Measurements from ENCODE around the gene CLDN12.
"Not testable (repeated sequence)": the region's sequence is repeated elsewhere in the genome, so short reads cannot be mapped to it uniquely, and the experiment has no call there.

The CLDN12 gene

DNA sequence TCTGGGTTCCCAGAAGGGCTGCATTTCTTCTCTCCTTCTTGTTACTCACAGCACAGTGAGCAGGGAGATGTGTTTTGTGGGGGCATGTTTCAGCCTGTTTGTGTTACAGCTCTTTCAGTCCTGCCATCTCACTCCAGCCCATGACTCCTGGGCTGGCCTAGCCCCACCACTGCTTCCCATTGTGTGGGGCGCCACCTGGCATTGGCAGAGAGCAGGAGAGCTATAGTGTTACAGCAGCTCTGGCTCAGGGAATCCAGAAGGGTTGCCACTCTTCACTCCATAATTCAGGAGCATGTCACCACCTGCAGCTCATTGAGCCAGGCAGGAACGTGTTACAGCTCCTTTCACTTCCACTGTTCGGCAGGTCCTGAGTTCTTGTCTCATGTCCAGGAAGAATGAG lies 30.0 kb downstream of the CLDN12 start:
- DNase-seq (ENCODE audit: low read depth, low spot score), result no peak

GRCh38 chr7:90445633-90446032 lies 42.4 kb downstream of the CLDN12 start:
- no peak for DNase-seq (ENCODE audit: low read depth, low spot score)

DNA sequence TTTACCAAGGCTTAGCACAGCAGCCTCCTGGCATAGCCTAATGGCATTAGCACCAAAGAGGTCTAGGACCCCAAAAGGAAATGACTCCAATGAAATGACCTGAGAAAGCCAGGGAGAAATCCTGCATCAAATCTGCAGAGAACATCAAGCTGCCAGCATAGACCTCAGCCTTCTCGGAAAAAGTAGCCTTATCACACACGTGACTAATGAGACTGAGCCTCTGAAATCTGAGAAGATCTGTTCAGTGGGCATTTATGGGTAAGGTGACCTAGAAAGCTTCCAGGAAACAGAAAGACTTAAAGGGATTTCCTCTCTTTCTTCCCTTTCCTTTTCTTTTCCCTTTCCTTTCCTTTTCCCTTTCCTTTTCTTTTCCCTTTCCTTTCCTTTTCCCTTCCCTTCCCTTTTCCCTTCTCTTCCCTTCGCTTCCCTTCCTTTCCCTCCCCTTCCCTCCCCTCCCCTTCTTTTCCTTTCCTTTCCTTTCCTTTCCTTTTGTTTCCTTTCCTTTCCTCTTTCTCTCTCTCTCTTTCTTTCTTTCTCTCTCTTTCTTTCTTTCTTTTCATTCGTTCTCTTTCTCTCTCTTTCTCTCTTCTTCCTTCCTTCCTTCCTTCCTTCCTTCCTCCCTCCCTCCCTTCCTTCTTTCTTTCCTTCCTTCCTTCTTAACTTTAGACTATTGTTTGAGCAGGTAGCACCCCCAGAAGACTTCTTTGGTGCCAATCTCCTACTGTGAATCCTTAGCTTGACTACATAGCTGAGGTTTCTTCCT lies 43.1 kb downstream of the CLDN12 start:
- no peak for DNase-seq (ENCODE audit: low read depth, low spot score)

DNA sequence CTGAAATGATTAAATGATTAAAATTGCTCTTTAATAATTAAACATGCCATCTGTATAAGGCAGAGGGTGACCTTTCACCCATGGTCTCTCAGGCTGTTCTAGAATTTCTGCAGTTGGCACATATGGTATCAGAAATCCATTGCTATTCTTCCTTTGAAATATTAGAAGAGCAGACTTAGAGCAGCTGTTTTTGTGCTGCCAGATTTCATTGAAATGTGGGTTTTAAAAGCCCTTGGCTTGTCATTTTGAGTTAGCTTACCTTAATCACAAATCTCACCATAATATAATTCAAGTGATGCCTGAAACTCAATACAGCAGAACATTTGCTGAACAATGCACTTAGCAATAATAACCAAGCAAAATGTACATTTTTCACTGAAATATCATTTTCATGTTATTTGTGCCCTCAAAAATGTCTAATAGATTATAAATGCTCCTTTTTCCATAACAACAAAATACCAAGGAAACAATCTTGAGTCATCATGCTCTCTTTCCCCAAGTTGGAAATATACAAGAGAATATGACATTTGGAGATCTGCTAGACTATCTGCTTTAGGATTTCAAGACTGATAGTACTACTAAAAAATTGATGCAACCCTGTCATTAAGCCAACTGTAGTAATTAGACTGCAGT lies 50.1 kb downstream of the CLDN12 start:
- no peak for DNase-seq (ENCODE audit: low read depth, low spot score)

DNA sequence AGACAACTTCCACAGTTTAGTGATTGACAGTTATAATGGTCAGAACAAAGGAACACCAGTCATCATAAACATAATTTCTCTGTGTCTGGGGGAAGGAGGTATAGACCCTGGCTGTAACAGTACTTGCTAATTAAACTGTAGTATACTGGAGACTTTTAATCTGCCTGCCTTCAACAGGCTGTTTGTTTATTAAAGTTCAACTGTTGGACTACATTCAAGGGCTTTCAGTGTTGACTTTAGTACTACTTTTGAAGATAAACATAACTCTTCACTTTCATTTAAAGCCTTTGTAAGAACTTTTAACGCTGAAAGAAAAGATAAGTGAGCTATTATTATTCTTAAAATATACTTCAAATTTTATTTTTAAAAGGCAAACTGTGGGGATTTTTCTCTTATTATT lies 50.7 kb downstream of the CLDN12 start:
- DNase-seq (ENCODE audit: low read depth, low spot score), result no peak

- DNase-seq (ENCODE audit: low read depth, low spot score), result no peak
These were observed 52.1 kb downstream of the CLDN12 start for GRCh38 chr7:90455163-90456030.

DNA sequence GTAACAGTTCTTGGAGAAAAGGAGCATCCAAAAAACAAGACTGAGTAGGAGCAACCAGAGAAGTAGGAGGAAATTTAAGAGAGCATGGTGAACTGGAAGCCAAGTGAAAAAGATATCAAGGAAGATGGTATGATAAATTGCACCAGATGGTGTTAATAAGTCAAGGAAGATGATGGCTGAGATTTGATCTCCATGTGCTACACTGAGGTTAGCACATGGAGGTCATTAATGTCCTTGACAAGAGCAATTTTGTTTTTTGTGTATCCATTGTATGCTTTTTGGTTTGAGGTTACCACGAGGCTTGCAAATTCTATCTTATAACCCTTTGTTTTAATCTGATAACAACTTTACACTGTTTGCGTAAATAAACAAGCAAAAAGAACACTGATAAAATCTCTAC lies 54.8 kb downstream of the CLDN12 start:
- no peak for DNase-seq (ENCODE audit: low read depth, low spot score)

DNA sequence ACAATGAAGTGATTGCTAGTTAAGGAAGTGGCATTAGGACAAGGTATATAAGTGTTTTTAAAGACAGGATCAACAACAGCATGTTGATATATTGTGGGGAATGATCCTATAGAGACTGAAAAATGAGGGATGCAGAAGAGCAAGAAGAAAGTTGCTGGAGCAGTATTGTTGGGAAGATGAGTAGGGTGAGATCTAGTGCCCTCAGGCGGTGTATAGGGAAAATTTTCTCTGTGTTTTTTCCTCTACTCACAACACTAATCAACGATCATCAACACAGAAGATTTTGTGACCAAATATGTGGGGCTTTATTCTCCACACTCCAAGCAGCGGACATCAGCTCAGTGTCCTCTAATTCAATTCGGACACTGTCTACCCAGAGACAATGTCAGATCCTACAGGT lies 56.6 kb downstream of the CLDN12 start:
- no peak for DNase-seq (ENCODE audit: low read depth, low spot score)

- no peak for DNase-seq (ENCODE audit: low read depth, low spot score)
These were observed 58.0 kb downstream of the CLDN12 start for GRCh38 chr7:90461219-90461618.

- DNase-seq (ENCODE audit: low read depth, low spot score), result not testable (repeated sequence)
These were observed 59.9 kb downstream of the CLDN12 start for GRCh38 chr7:90463151-90463628.
